HepG2 (cell line): Measurements from ENCODE around the gene JSRP1. TPM values are rescaled to one million over a fixed set of nuclear protein-coding genes. Genes with fewer than 3 reads are reported as not detected.

Source experiments
- ELF1 ChIP-seq: sonication (generic); formaldehyde crosslinking; IDR thresholded peaks from 2 replicates; pipeline ENCODE4 v1.4.0; 2020; ENCODE audit warnings: missing genetic modification reagents
- GABPB1 ChIP-seq: IDR thresholded peaks from 2 replicates; pipeline ENCODE4 v1.6.1; 2016; ENCODE audit warnings: mild to moderate bottlenecking, missing genetic modification reagents, moderate library complexity, missing compliant biosample characterization
- HNF4A ChIP-seq: sonication (generic); formaldehyde crosslinking; IDR thresholded peaks from 2 replicates; pipeline ENCODE4 v1.4.0; 2020; ENCODE audit warnings: missing genetic modification reagents
- HOXA3 ChIP-seq: sonication (generic); formaldehyde crosslinking; IDR thresholded peaks from 2 replicates; pipeline ENCODE4 v1.5.0; 2020; ENCODE audit warnings: missing genetic modification reagents
- HOXA7 ChIP-seq: sonication (generic); formaldehyde crosslinking; IDR thresholded peaks from 2 replicates; pipeline ENCODE4 v1.8.1; 2022; ENCODE audit warnings: mild to moderate bottlenecking, missing genetic modification reagents, moderate library complexity
- KMT2B ChIP-seq: IDR thresholded peaks from 2 replicates; pipeline ENCODE4 v1.6.1; 2016; ENCODE audit warnings: missing genetic modification reagents, missing compliant biosample characterization
- RELA ChIP-seq: sonication (generic); formaldehyde crosslinking; IDR thresholded peaks from 2 replicates; pipeline ENCODE4 v1.4.0; 2020; ENCODE audit warnings: missing genetic modification reagents
- RFX3 ChIP-seq: IDR thresholded peaks from 2 replicates; pipeline ENCODE4 v1.6.1; 2016; ENCODE audit warnings: missing biosample characterization, missing genetic modification reagents
- RXRB ChIP-seq: IDR thresholded peaks from 2 replicates; pipeline ENCODE4 v1.6.1; 2016; ENCODE audit warnings: borderline replicate concordance, missing genetic modification reagents, missing compliant biosample characterization
- SMARCE1 ChIP-seq: fragments of 450-650 bp; IDR thresholded peaks from 2 replicates; pipeline ENCODE4 v1.6.1; 2017; ENCODE audit warnings: borderline replicate concordance
- SRSF4 ChIP-seq: fragments of 200-400 bp; formaldehyde crosslinking; IDR thresholded peaks from one replicate; pipeline ENCODE4 v1.6.1; 2018; ENCODE audit warnings: mild to moderate bottlenecking, low read depth, low read length, moderate library complexity; ENCODE audit not compliant: poor library complexity, severe bottlenecking
- XBP1 ChIP-seq: sonication (generic); formaldehyde crosslinking; IDR thresholded peaks from 2 replicates; pipeline ENCODE4 v1.5.0; 2020; ENCODE audit warnings: missing genetic modification reagents
- ZNF263 ChIP-seq: sonication (generic); formaldehyde crosslinking; IDR thresholded peaks from 2 replicates; pipeline ENCODE4 v1.4.0; 2020; ENCODE audit warnings: missing genetic modification reagents
- ZNF292 ChIP-seq: sonication (generic); formaldehyde crosslinking; IDR thresholded peaks from 2 replicates; pipeline ENCODE4 v1.8.1; 2022; ENCODE audit warnings: mild to moderate bottlenecking, low read depth, missing genetic modification reagents, borderline replicate concordance
- ZNF451 ChIP-seq: sonication (generic); formaldehyde crosslinking; IDR thresholded peaks from 2 replicates; pipeline ENCODE4 v1.5.0; 2020; ENCODE audit warnings: mild to moderate bottlenecking, missing genetic modification reagents
- ZNF503 ChIP-seq: sonication (generic); formaldehyde crosslinking; IDR thresholded peaks from 2 replicates; pipeline ENCODE4 v1.4.0; 2020; ENCODE audit warnings: missing genetic modification reagents
- ZNF549 ChIP-seq: sonication (generic); formaldehyde crosslinking; IDR thresholded peaks from 2 replicates; pipeline ENCODE4 v1.5.0; 2020; ENCODE audit warnings: missing genetic modification reagents
- ZNF674 ChIP-seq: sonication (generic); formaldehyde crosslinking; IDR thresholded peaks from 2 replicates; pipeline ENCODE4 v1.5.0; 2020; ENCODE audit warnings: low read depth, mild to moderate bottlenecking, missing genetic modification reagents
- ZSCAN12 ChIP-seq: sonication (generic); formaldehyde crosslinking; IDR thresholded peaks from 2 replicates; pipeline ENCODE4 v1.9.0; 2021; ENCODE audit warnings: mild to moderate bottlenecking, missing genetic modification reagents
- ZSCAN31 ChIP-seq: sonication (generic); formaldehyde crosslinking; IDR thresholded peaks from 2 replicates; pipeline ENCODE4 v1.5.0; 2020; ENCODE audit warnings: low read depth, mild to moderate bottlenecking, missing genetic modification reagents
- ZSCAN5A ChIP-seq: sonication (generic); formaldehyde crosslinking; IDR thresholded peaks from 2 replicates; pipeline ENCODE4 v1.8.0; 2022; ENCODE audit warnings: mild to moderate bottlenecking, missing genetic modification reagents, borderline replicate concordance
- polyA plus RNA-seq, 8 experiments: library from polyadenylated mRNA; depleted of rRNA in 3 of 8; stranded (reverse) in 7 of 8; unstranded in 1 of 8; fragments of >200 nt; fragmentation: Illumina TruSeq in 4 of 8; extraction: Trizol in 4 of 8; gene quantifications; 2 replicates each; pipeline versions ENCODE4 v1.2.1 to v1.2.3, GENCODE V29; 2011 to 2016; ENCODE audit warnings: low read depth in 4 of 8, missing spikeins in 1 of 8, mixed read lengths in 1 of 8; ENCODE audit not compliant: insufficient read depth in 1 of 8
- total RNA-seq, 5 experiments: library from RNA; depleted of rRNA; stranded (reverse); fragments of >200 nt; fragmentation: Illumina TruSeq; extraction: Trizol; gene quantifications; 2 replicates each; pipeline ENCODE4 v1.2.3, GENCODE V29; 2016; ENCODE audit warnings: low read depth in 1 of 5
- TF ChIP-seq, protein P1 (sequence below): sonication (generic); formaldehyde crosslinking; IDR thresholded peaks from 2 replicates; pipeline ENCODE4 v1.4.0; 2020; ENCODE audit warnings: missing genetic modification reagents, borderline replicate concordance
- TF ChIP-seq, protein P2 (sequence below): sonication (generic); formaldehyde crosslinking; IDR thresholded peaks from 2 replicates; pipeline ENCODE4 v1.4.0; 2020; ENCODE audit warnings: missing genetic modification reagents

JSRP1 gene
- total and polyA plus RNA-seq, 2 of the 13 experiments (the other 11 are each of a cell fraction or from before 2014, with no cell fraction given) = 0.16 to 0.38 TPM

- TF ChIP-seq, protein P1, sequence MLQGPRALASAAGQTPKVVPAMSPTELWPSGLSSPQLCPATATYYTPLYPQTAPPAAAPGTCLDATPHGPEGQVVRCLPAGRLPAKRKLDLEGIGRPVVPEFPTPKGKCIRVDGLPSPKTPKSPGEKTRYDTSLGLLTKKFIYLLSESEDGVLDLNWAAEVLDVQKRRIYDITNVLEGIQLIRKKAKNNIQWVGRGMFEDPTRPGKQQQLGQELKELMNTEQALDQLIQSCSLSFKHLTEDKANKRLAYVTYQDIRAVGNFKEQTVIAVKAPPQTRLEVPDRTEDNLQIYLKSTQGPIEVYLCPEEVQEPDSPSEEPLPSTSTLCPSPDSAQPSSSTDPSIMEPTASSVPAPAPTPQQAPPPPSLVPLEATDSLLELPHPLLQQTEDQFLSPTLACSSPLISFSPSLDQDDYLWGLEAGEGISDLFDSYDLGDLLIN (CRISPR knock-in tag) = no peak
- TF ChIP-seq, protein P2, sequence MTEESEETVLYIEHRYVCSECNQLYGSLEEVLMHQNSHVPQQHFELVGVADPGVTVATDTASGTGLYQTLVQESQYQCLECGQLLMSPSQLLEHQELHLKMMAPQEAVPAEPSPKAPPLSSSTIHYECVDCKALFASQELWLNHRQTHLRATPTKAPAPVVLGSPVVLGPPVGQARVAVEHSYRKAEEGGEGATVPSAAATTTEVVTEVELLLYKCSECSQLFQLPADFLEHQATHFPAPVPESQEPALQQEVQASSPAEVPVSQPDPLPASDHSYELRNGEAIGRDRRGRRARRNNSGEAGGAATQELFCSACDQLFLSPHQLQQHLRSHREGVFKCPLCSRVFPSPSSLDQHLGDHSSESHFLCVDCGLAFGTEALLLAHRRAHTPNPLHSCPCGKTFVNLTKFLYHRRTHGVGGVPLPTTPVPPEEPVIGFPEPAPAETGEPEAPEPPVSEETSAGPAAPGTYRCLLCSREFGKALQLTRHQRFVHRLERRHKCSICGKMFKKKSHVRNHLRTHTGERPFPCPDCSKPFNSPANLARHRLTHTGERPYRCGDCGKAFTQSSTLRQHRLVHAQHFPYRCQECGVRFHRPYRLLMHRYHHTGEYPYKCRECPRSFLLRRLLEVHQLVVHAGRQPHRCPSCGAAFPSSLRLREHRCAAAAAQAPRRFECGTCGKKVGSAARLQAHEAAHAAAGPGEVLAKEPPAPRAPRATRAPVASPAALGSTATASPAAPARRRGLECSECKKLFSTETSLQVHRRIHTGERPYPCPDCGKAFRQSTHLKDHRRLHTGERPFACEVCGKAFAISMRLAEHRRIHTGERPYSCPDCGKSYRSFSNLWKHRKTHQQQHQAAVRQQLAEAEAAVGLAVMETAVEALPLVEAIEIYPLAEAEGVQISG (CRISPR knock-in tag) = peak; percentile 19; the same call in 1 of the 2 replicates
- TF ChIP-seq ZNF263 (CRISPR knock-in tag) (peak; percentile 26; the same call in 1 of the 2 replicates), GABPB1 (CRISPR knock-in tag) (peak; percentile 62), ZSCAN31 (CRISPR knock-in tag) (peak; percentile 55; the same call in 1 of the 2 replicates), ZSCAN12 (CRISPR knock-in tag) (no peak), ZNF674 (no peak), XBP1 (no peak), ZNF292 (CRISPR knock-in tag) (peak; percentile 50; the same call in 1 of the 2 replicates), SMARCE1 (no peak), KMT2B (CRISPR knock-in tag) (0 out of 2 replicates have a peak, but pooled peaks have one; percentile 35), ELF1 (0 out of 2 replicates have a peak, but pooled peaks have one; percentile 44), HOXA3 (peak; percentile 21; the same call in 1 of the 2 replicates), ZNF549 (CRISPR knock-in tag) (no peak), ZNF503 (no peak), RXRB (CRISPR knock-in tag) (0 out of 2 replicates have a peak, but pooled peaks have one; percentile 39), HOXA7 (CRISPR knock-in tag) (no peak), SRSF4 (no peak), RFX3 (CRISPR knock-in tag) (no peak), ZSCAN5A (CRISPR knock-in tag) (no peak), ZNF451 (no peak), HNF4A (CRISPR knock-in tag) (no peak), RELA (CRISPR knock-in tag) (no peak)
These were observed 10.2 kb upstream of the JSRP1 start (continued) for GRCh38 chr19:2266183-2266993.
